Spinal cord (tissue), 10 donors: ENCODE data around the gene DNAJC15. TPM values are rescaled to one million over a fixed set of nuclear protein-coding genes. Genes with fewer than 3 reads are reported as not detected.
A peak's percentile ranks its signal among the peaks of the same experiment; 100 is the strongest.
"Not testable (repeated sequence)": the region's sequence is repeated elsewhere in the genome, so short reads cannot be mapped to it uniquely, and the experiment has no call there.

Experiments used
- DNase-seq, 6 donors: peaks; one replicate each; pipeline versions ENCODE4 v3.0.0 to v3.0.0-alpha.2; 2013 to 2015; ENCODE audit warnings: low spot score in 6 of 6, low read depth in 4 of 6
- H3K27ac ChIP-seq: one replicate; pipeline ENCODE4 v1.5.1; 2013; ENCODE audit warnings: low read depth, low read length, control low read depth
- H3K27me3 ChIP-seq: one replicate; pipeline ENCODE4 v1.6.1; 2013; ENCODE audit warnings: low read length; ENCODE audit not compliant: control insufficient read depth, insufficient read depth
- H3K36me3 ChIP-seq: one replicate; pipeline ENCODE4 v1.6.1; 2013; ENCODE audit warnings: low read length; ENCODE audit not compliant: control insufficient read depth, insufficient read depth
- H3K4me1 ChIP-seq: one replicate; pipeline ENCODE4 v1.6.1; 2013; ENCODE audit warnings: low read length; ENCODE audit not compliant: control insufficient read depth, insufficient read depth
- H3K4me3 ChIP-seq: one replicate; pipeline ENCODE4 v1.5.1; 2013; ENCODE audit warnings: low read depth, low read length, control low read depth
- H3K9me3 ChIP-seq: one replicate; pipeline ENCODE4 v1.6.1; 2013; ENCODE audit warnings: low read length; ENCODE audit not compliant: control insufficient read depth, insufficient read depth
- WGBS: methylation state at CpG from one replicate; pipeline ENCODE4 v1.1.5; 2013; ENCODE audit warnings: missing lambda C conversion rate; ENCODE audit not compliant: insufficient coverage; 5-methylcytosine and 5-hydroxymethylcytosine counted together
- polyA plus RNA-seq, 2 donors: library from polyadenylated mRNA; unstranded; fragments of 120-200 nt; gene quantifications; one replicate each; pipeline ENCODE4 v1.2.1, GENCODE V29; 2013; ENCODE audit not compliant: insufficient read length in 2 of 2
- total RNA-seq, 2 donors: library from RNA; depleted of rRNA in 1 of 2; stranded (reverse); fragments of 120-200 nt in 1 of 2; fragments of >200 nt in 1 of 2; gene quantifications; one replicate each; pipeline versions ENCODE4 v1.2.3 to v1.2.4, GENCODE V29; 2013 to 2014
- donor health status: healthy.

The DNAJC15 gene
- total and polyA plus RNA-seq, 4 donors: 19.1 to 27.6 (median 24.3) TPM

DNA sequence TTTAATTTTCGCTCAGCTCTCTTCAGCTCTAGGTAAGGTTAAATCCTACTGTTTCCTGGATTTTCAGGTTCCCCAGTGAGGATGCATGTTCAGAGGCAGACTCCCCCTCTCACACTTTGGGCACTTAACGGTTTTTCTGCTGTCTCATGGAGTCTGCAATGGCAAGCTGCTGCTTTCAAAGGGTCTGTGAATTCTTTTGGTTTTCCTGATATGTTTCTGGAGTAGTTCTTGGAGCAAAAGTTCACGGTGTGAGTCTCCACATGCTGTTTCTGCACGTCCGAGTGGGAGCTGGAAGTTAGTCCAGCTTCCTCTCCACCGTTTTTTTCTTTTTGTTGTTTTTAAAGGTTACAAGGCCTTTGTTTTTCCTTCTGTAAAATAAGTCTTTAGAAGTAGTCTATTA, 35.4 kb downstream of the DNAJC15 start:
- H3K27ac ChIP-seq: peak overlapping the region; percentile 49
- no peaks in the 10 kb centered on the region for H3K36me3 ChIP-seq
- H3K9me3 ChIP-seq: no peaks in the 10 kb centered on the region
- WGBS: 80% methylated on average over 1 of the region's 6 CpGs
- no peaks in the 10 kb centered on the region for H3K4me1 ChIP-seq
- DNase-seq: peak in 1 of 6 donors; percentile 23
- no peaks in the 10 kb centered on the region for H3K27me3 ChIP-seq
- no peak overlapping the region for H3K4me3 ChIP-seq

DNA sequence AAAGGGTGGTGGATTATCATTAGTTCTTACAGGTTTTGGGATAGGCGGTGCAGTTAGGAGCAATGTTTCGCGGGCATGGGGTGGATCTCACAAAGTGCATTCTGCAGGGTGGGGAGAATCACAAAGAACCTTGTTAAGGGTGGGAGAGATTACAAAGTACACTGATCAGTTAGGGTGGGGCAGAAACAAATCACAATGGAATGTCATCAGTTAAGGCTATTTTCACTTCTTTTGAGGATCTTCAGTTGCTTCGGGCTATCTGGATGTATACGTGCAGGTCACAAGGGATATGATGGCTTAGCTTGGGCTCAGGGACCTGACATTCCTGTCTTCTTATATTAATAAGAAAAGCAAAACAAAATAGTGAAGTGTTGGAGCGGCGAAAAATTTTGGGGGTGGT, 36.4 kb downstream of the DNAJC15 start:
- WGBS: 98% methylated on average over 5 of the region's 7 CpGs
- not testable (repeated sequence) for H3K36me3 ChIP-seq, H3K4me1 ChIP-seq, DNase-seq, H3K27me3 ChIP-seq, H3K4me3 ChIP-seq, H3K27ac ChIP-seq, H3K9me3 ChIP-seq

- H3K27me3 ChIP-seq, H3K36me3 ChIP-seq, H3K9me3 ChIP-seq, H3K4me1 ChIP-seq, H3K4me3 ChIP-seq, H3K27ac ChIP-seq, DNase-seq: not testable (repeated sequence)
- WGBS: 79% methylated on average over 3 of the region's 4 CpGs
These were observed 37.4 kb downstream of the DNAJC15 start for GRCh38 chr13:43060806-43061205.

- H3K27ac ChIP-seq: no peak overlapping the region
- peaks cover 2% of the 10 kb centered on the region for H3K36me3 ChIP-seq
- WGBS: no CpG with 5 or more reads among the region's 5 CpGs
- no peaks in the 10 kb centered on the region for H3K27me3 ChIP-seq
- no peaks in the 10 kb centered on the region for H3K9me3 ChIP-seq
- H3K4me3 ChIP-seq: no peak overlapping the region
- H3K4me1 ChIP-seq: no peaks in the 10 kb centered on the region
- DNase-seq: no peak
These were observed 38.3 kb downstream of the DNAJC15 start for GRCh38 chr13:43061496-43062280.

- DNase-seq: no peak
- Histone ChIP-seq H3K27me3 (no peaks in the 10 kb centered on the region), H3K4me3 (no peak overlapping the region), H3K36me3 (no peaks in the 10 kb centered on the region), H3K4me1 (no peaks in the 10 kb centered on the region), H3K9me3 (no peaks in the 10 kb centered on the region), H3K27ac (no peak overlapping the region)
- no CpG with 5 or more reads among the region's 1 CpG for WGBS
These were observed 48.4 kb downstream of the DNAJC15 start for GRCh38 chr13:43071824-43072223.

GRCh38 chr13:43072394-43072793, 49.0 kb downstream of the DNAJC15 start:
- DNase-seq: no peak
- Histone ChIP-seq H3K27ac (no peak overlapping the region), H3K9me3 (no peaks in the 10 kb centered on the region), H3K4me3 (no peak overlapping the region), H3K4me1 (peaks cover under 1% of the 10 kb centered on the region), H3K36me3 (no peaks in the 10 kb centered on the region), H3K27me3 (no peaks in the 10 kb centered on the region)
- WGBS: 80% methylated on average over 1 of the region's 5 CpGs

GRCh38 chr13:43074824-43075510, 51.6 kb downstream of the DNAJC15 start:
- no peaks in the 10 kb centered on the region for H3K9me3 ChIP-seq
- H3K4me3 ChIP-seq: no peak overlapping the region
- H3K4me1 ChIP-seq: peaks cover 2% of the 10 kb centered on the region
- H3K27me3 ChIP-seq: no peaks in the 10 kb centered on the region
- H3K27ac ChIP-seq: no peak overlapping the region
- H3K36me3 ChIP-seq: no peaks in the 10 kb centered on the region
- WGBS: 86% methylated on average over 1 of the region's 3 CpGs
- no peak for DNase-seq

- WGBS: 83% methylated on average over 1 of the region's 3 CpGs
- not testable (repeated sequence) for H3K36me3 ChIP-seq, H3K9me3 ChIP-seq, H3K4me1 ChIP-seq, H3K27ac ChIP-seq, DNase-seq, H3K27me3 ChIP-seq, H3K4me3 ChIP-seq
These were observed 52.1 kb downstream of the DNAJC15 start for GRCh38 chr13:43075511-43075902.

DNA sequence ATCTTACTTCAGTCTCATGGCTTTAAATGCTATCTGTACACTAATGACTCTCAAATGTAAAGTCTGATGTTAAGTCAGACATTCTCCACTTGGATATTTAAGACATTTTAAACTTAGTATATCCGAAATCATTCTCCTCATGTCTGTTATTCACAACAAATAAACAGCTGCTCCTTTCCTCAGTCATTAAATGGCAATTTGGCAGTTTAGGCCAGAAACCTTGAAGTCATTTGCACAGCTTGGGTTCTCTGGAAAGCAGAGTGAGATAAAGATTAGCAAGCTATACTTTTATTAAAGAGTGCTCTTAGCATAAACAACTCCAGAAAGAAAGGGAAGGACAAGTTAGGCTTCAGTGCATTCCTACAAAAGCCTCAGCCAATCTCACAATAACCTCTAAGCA, 53.7 kb downstream of the DNAJC15 start:
- no CpG with 5 or more reads among the region's 1 CpG for WGBS
- no peaks in the 10 kb centered on the region for H3K9me3 ChIP-seq
- no peaks in the 10 kb centered on the region for H3K36me3 ChIP-seq
- H3K27me3 ChIP-seq: no peaks in the 10 kb centered on the region
- H3K4me3 ChIP-seq: no peak overlapping the region
- H3K4me1 ChIP-seq: peaks cover 2% of the 10 kb centered on the region
- no peak overlapping the region for H3K27ac ChIP-seq
- DNase-seq: peak in 1 of 6 donors; percentile 12

GRCh38 chr13:43077461-43077860, 54.1 kb downstream of the DNAJC15 start:
- Histone ChIP-seq H3K9me3 (no peaks in the 10 kb centered on the region), H3K27me3 (no peaks in the 10 kb centered on the region), H3K4me3 (no peak overlapping the region), H3K27ac (no peak overlapping the region), H3K36me3 (no peaks in the 10 kb centered on the region), H3K4me1 (peaks cover 2% of the 10 kb centered on the region)
- no peak for DNase-seq
- WGBS: no CpG with 5 or more reads among the region's 1 CpG
